GM12892 (cell line): ENCODE data around the gene GPR157.

Experiments used
- POLR2A ChIP-seq: IDR thresholded peaks from 2 replicates; pipeline ENCODE4 v1.6.1; 2011; ENCODE audit warnings: low read depth, low read length, control low read depth
- POLR2AphosphoS5 ChIP-seq: IDR thresholded peaks from 2 replicates; pipeline ENCODE4 v1.6.1; 2011; ENCODE audit warnings: low read depth, low read length, control low read depth
- TAF1 ChIP-seq: IDR thresholded peaks from 2 replicates; pipeline ENCODE4 v1.6.1; 2011; ENCODE audit warnings: low read depth, mild to moderate bottlenecking, control low read depth, low read length, borderline replicate concordance

GRCh38 chr1:9139930-9140329, 11.0 kb upstream of the GPR157 start:
- TF ChIP-seq POLR2AphosphoS5 (no peak), POLR2A (no peak), TAF1 (no peak)
